ENCODE measurements around the gene WDR7.
A peak's percentile ranks its signal among the peaks of the same experiment; 100 is the strongest.

WDR7 gene

DNA sequence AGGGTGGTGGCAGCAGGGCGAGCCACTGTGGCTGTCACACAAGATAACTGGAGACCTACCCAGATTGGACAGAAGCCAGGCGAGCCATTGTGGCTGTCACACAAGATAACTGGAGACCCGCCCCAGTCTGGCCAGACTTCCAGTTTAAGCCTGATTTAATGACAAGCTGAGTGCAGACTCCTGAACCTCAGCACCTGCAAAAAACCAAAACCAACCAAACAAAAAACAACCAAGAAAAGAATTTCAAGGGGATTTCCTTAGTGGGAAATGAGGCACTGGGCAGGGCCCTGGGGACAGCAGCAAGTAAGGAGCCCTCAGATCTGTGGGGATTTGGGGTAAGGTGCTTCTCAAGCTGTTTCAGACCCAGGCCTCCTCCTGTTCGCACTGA is 400.5 kb downstream of the WDR7 start:
- DNase-seq, result no peak

DNA sequence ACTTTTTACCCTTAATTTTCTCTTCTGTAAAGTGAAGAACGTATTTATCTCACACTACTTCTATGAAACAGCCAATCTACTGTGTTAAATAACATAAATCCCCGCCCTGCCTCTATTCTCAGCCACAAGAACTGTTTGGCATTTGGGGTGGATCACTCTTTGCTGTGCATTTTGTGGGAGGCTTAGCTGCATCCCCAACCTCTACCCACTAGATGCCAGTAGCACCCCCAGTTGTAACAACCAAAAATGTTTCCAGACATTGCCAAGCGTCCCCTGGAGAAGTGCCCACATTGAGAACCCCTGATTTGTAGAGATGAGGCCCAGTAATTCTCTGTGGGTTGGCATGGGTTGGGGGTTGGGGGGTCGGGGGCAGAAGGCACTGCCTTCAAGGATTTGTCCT is 401.0 kb downstream of the WDR7 start:
- no peak for DNase-seq

DNA sequence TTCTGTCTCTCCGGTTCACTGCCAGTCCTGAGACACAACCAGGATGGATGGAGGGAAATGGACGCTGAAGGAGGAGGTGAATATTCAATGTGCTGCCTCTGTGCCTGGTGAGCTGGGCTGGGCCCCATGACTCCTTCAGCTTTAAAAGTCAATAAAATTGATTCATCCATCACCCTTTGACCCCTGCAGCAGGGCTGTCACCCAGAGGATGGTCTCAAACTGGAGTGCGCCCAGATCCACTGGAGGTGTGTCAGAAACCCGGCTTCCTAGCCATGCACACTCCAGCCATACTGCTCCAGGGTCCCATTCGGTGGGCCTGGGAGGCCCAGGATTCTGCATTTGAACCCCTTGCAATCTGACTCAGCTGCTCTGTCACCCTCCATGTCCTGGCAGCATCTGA is 401.6 kb downstream of the WDR7 start:
- DNase-seq, result no peak

DNA sequence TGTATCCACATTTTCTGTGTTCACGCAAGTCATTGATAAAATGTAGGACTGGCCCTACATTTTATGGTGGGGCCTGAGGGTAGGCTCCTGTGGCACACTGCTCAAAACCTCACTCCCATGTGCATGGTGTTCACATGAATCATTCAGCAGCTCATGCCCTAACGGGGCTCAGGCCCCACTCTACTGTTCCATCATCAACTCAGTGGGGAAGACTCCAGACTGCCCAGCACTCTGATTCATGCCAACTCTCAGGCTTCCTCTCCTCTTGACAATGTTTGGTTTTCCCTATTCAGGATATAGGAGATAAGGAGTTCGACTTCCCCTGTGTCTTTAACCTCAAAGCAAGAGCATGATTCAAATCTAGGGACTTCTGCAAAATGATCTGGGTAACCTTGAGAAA is 403.7 kb downstream of the WDR7 start:
- no peak for DNase-seq

DNA sequence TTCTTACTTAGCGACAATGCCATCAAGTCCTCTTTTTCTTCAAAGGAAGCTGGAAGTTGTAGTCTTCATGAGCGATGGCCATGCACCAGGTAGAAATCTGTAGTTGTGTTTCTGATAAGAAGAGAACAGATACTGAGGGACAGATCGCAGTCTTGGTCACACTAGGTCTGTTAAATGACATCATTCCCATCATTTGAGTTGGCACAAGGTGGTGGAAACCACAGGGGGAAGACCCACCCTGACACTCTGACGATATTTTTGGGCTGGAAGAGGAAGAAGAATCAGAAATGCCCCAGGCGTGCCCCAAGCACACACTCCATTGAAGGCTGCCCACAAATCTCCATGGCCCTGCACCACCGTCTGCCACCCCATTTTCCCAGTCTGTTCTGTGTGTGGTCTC is 406.7 kb downstream of the WDR7 start:
- DNase-seq, result no peak

DNA sequence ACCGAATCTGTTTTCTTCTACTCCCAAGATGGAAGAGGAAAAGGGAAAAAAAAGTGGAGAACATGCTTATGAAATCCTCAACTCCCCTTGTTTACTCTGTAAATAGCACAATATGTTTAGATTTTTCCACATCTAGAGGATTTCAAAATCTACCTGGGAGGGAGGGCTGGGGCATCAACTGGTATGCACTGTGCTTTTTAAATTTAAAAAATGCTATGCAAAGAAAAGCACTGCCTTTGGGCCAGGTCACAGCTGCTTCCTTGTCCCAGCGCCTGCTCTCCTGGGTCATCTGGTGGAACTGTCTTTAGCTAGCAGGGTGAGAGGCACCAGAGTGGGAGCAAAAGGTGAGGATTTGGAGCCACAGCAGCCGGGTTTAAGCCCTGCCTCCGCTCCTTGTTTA is 407.6 kb downstream of the WDR7 start:
- no peak for DNase-seq

DNA sequence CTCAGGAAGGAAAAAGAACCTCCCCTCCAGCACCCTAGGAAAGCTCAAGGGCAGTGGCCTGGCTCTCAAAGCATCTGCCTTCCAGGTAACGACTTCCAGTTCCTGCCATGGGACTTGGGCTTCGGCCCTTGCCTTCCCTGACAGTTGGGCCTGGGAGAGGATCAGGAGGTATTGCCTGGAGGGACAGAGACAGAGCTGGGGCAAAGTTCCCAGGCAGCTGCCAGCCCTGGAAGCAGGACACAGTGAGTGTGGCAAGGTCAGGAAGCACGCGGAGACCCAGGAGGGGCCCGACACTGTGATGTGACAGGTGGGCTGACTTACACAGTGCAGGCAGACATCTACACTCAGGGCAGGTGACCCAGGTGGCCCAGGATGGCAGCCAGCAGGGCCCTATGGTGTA is 408.2 kb downstream of the WDR7 start:
- no peak for DNase-seq

DNA sequence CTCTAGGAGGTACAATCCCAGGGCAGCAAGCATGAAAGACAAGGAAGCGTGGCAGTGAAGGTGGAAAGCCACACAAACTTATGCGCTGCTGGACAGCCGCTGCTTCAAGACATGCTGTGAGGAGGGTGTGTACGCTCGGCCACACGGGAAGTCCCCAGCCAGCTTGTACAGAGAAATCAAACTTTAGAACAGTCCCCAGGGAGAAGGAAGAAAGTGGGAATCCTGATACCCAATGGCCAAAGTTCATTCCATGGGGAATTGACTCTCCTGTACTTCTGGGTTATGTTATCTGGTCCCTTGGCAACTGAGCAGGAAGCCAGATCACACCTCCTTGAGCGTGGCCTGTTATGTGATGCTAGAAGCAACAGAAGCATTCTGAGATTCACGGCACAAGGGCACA is 409.7 kb downstream of the WDR7 start:
- no peak for DNase-seq

DNA sequence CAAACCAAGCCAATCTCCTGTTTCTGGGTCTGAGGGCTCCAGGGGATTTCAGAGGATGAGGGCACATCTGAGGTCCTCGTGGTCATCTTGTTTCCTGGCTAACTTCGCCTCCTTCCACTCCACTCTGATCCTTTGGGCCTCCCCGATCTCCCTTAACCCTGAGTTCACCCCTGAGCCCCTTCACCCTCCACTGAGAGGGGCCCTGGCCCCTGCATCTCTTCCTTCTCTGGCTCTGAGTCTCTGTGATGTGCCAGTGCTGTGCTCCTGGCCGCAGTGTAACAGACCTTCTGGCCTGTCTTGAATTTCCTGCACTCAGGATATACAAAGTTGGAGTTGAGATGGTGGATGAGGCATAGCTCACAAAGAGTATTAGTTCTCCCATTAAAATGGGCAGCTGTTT is 411.0 kb downstream of the WDR7 start:
- DNase-seq, result no peak

DNA sequence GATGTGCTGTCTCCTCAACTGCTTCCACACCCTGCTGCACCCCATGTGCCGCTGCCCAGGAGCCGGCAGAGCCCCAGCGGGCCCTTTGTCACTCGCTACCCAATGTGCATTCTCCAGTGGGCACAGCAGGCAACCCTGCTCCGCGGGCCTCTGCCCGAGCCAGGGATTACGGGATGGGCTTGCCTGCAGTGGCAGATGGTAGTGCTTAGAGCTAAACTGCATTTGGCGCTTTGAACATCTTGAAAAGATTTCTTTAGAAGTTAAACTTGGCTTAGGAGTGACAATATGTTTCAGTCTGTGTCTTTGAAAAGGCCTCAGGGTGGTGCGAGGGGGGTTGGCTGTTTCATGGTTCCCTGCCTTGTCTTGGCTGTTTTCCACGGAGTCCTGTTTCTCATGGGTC is 411.7 kb downstream of the WDR7 start:
- DNase-seq, result no peak

DNA sequence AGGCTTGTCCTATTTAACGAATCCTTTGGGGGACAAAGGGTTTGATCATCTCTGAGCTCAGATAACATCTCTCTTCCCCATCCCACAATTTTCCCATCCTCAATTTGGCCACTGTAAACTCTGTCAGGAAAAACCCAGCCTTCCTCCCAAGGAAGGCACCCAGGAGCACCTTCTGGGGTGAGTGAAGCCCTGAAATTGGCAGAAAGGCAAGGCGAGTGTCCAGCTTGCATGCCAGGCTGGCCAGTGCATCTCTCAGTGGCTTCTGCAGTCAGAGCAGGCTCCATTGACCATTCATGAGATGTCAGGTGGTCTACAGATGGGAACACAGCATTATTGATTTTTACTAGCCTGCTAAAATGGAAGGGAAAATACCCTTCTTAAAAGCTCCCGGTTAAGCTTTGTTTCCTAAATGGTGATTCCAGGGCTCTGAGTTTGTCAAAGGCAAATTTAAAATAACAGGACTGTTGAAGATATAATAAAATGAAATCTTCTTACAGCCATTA is 412.5 kb downstream of the WDR7 start:
- DNase-seq, result no peak

DNA sequence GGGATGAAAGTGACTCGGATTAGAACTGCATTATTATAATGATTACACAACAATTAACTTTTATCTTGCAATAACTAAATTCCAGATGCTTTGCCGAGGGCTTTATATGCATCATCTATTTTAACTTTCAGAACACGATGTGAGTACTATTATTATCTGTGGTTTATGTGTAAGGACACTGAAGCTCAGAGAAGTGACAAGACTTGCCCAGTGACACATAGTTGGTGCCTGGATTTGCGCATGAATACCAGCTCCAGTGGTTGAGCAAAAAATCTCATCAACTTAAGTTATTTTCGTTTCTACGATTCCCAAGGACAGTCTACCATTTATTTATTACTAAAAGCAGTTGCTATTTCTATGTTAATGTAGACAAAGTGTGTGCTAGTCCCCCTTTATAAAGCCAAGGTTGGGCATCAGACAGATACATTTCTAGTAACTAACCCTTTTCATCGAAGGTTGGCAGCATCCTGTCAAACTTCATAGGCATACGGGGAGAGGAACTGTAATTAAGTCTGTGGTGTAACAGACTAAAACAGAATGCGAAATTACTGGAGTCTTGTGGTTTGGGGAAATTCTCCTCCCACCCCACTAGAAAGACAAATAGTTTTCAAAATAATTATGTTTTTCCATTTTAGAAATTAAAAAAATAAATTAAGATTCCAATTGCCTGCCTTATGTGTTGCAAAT is 422.5 kb downstream of the WDR7 start:
- DNase-seq, result no peak

DNA sequence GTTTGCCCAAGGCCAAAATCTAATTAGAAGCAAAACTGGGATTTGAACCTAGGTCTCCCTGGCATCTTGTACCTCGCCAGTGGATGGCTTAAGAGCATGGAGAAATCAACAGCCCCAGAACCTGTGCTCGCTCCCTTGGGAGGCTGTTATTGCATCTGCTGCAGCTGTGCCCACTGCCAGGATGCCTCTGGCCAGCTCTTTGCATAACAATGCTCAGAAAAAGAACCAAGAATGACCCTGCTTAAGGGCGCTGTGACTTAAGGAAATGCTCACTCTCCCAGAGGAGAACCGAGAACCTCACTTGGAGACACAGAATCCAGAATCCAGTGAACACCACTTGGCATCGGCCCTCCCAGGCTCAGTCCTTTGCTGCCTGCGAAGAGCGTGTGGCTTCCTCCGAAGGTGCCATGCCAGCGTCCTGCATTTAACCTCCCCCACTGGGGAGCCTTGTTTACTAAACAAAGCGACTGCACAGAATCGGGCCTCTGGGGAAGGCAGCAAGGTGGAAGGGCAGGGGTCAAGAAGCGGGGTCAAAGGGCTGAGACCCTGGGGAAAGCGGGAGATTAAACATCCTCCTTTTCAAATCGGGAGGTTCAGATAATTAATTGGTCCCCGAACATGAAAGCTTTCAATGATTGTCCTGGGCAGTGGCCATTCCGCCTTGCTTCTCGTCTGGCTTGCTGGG is 424.7 kb downstream of the WDR7 start:
- no peak for DNase-seq

DNA sequence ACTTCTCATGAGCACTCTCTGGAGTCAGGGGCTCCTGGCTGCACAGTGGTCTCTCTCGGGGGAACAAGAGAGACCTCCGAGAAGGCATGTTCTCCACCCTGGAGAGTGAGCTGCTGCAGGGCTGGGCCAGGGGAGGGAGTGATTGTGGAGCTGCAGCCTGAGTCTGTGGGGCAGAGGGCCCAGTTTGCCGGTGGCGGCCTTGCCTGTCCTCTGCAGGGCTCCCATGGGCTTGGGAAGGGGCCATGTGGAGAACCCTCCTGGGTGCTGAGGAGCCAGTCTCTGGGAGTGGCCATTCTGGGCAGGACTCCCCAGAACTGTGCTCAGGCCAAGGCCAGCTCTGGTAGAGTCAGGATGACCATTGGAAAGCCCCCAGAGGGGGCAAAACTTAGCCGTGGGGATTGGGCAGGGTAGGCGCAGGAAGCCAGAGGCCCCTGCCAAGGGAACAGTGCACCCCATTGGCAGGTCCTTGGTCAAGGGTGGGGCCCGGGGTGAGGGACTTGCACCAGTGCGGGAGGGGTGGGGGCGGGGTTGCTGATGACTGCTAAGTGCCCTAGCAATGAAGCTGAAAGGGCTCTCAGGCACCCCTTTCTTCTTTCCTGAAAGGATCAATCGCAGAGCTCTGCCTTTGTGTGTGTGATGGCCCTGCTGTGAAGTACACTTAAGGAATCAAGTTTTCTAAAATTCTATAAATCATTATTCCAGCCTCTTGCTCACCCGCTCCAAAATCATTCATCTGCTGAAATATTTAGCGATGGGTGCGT is 426.0 kb downstream of the WDR7 start:
- no peak for DNase-seq

DNA sequence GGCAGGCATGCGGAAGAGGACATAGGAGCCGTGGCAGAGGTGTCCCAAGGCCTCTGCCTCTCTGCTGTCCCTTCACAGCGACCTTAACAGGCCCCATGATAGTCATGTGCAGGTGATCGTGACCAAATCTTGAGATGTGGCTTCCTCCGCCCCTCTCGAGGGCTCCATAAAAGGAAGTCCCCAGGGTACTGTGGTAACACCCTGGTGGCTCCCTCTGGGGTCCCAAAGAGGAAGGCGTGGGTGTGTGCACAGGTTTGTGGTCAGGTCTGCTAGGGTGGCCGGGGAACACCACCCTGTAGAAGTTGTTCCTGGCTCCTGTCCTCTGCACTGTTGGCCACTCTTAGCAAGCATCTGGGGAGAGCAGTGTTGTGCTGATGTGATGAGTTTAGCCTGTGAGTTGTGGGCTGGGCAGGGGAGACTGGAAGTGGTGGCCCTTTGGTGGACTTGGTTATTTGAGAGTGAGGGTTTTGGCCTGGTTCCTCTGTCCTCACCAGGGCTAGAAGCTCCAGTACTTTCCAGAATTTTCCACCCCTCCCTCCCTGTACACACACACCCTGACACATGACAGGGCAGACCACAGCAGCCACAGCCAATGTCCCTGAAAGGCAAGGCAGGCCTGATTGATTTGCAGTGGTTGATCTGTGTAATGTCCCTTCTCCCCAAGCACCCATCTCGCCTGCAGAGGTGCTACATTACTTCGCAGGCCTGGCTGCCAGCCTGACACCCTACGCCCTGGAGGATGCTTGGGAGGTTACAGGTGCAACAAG is 426.8 kb downstream of the WDR7 start:
- peak in 1 of 2 donors; percentile 44 for DNase-seq

DNA sequence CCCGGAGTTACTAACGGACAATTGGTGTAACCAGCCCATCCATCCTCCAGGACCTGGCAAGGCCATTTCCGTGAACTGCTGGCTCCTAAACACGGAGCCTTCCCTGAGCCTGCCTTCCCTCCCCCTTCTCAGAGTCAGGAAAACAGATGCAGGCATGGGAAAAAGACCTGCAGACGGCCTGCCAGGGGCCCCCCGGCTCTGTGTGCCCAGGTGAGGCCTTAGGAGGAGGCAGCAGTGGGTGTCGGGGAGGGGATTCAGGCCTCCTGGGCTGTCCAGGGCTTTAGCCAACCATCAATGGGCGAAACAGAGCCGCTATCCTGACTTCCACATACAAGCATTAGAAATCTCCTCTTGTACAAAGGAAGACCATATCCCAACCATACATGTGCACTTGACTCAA is 427.5 kb downstream of the WDR7 start:
- no peak for DNase-seq

DNA sequence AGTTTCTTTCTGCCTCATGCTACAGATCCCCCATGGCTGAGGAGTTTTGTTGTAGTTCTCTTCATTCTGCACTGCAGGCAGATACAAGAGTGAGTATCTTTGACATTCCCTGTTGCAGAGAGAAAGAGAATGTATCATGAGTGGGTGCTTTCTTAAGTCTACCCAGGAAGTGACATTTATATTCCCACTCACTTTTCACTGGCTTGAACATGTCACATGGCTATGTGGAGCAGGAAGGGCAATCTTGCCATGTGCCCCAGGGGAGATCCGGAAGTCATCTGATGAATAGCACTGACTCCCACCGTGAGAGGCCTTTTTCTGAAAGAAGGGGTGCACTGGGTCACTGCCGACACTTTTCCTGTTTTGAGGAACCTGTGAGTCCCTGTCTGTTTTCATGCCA is 429.3 kb downstream of the WDR7 start:
- no peak for DNase-seq

DNA sequence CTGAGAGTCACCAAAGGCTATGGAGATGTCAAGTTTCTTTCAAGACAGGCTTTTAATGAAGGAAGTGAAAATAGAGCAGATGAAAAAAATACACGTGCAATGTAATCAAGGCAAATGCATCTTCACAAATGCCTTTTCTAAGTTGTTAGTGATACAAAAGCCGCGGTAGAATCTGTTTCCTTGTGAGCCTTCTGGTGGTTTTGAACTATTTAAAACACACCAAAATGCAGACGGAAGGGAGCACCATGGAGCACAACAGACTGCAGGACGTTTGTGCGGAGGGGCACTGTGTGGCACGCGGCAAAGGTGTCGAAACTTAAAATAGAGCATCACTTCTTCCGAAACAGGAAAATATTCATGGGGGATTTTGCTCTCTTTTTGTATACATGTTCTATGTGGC is 430.7 kb downstream of the WDR7 start:
- DNase-seq, result no peak

DNA sequence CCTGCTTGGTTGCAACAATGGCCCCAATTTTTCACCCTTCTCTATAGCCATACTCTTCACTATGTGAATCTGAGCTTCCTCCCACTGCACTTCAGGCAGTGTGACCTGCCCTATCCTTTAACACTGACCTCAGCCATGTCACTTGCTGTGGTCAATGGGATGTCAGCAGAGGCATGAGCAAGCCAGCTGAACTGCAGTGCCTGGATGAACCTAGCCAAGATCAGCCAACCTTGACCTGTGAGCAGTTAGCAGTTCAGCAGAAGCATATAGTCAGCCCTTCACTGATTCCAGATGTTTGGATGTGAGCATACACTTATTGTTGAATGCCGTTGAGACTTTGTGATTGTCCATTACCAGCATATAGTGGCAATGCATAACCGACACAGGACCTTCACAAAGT is 432.3 kb downstream of the WDR7 start:
- no peak for DNase-seq

DNA sequence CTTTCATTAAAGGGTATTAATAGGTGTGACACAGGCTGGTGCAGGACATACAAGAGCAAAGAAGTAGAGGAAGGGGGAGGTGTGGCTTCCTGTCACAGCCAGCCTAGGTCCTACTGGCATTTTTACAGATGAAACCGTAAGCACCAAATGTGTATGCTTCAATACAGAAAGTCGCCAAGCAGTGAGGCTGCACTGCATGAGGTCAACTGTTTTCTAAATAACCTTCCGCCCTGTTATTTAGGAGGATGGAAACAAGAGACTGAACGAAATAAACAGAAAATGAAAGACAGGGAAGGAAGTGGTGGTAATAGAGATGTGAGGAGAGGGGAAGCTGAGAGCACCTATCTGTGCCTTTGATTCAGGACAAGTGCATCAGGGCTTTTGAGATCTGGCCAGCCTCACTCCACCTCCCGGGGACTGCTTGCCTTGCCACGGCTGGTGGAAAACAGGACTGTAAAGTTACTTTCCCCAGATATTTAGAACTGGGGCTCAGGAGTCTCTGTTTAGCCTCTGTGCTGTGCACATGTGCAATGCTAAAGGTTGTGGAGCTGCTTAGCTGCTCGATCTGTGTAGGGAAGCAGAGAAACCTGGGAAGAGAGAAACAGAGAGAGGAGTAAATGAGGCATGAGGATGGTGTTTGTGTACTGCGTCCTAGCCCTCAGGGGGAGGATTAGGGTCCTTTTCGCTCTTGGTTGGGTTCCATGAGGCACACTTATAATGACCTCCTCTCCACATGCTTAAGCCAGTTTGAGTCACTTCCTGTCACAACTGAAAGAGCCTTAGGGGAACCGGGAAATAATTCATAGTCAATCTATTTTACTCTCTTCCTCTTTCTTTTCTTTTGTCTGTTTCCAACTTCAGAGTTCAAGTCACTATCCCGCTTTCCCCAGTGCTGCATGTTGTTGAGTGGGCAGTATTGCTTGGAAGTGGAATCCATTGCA is 433.4 kb downstream of the WDR7 start:
- peak; percentile 15 to 35 for DNase-seq

DNA sequence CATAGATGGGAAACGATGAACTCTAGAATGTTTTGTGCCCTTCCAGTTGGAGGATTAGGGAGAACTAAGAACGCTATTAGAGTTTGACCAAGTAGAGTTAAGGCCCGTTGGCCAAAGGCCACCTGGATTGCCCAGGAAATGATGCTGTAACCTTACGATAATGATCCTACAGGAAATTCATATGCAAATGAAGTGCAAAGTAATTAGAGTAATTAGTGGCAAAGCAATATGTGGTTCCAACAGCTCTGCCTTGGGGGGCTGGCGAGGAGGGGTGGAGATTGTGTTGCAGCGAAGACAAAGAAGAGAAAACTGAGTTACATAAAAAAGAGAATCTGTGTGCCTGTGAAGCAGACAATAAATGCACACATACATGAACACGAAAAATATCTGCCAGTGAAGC is 434.2 kb downstream of the WDR7 start:
- DNase-seq, result no peak

DNA sequence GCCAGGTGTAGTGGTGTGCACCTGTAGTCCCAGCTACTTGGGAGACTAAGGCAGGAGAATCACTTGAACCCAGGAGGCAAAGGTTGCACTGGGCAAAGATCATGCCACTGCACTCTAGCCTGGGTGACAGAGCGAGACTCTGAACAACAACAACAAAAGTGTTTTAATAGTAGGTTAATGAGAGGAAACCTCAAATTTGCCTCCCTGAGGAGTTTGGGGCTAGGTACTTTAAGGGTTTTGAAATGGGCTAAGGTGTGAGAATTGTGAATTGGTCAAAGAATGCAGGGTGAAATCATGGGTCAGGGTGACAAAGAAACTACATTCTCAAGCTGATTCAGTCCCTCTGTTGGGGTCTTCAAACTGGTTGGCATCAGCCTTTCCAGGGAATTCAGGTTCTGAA is 435.0 kb downstream of the WDR7 start:
- no peak for DNase-seq

All from inflammatory macrophage treated with lipopolysaccharide for 1 hour (primary cell).